Naive B cell (primary cell): ENCODE results near the gene SGCB. TPM values are rescaled to one million over a fixed set of nuclear protein-coding genes. Genes with fewer than 3 reads are reported as not detected.

Source experiments
- polyA plus RNA-seq, 6 donors: library from polyadenylated mRNA; unstranded; fragments of 300-500 nt; fragmentation: Illumina TruSeq; gene quantifications; one replicate each; pipeline ENCODE4 v1.2.3, GENCODE V29; 2021; ENCODE audit warnings: low read depth in 6 of 6

SGCB gene
- polyA plus RNA-seq, 6 donors from 2014 or later = 4.4 to 8.3 (median 4.8) TPM

Other genes with a start within 250 kb of the SGCB start
- 10 to 100 TPM in 4 of 6 donors, 1 to 10 TPM in 2; 9.2 to 14.4 (median 11.9) TPM for gene DCUN1D4, start 195.1 kb downstream of the SGCB start, polyA plus RNA-seq
- under 1 TPM in 1 of 6 donors, not detected in 5; 0.24 TPM for gene LRRC66, start 17.9 kb downstream of the SGCB start, polyA plus RNA-seq
- 1 to 10 TPM in 3 of 6 donors, under 1 TPM in 2, not detected in 1; 0.11 to 2.2 (median 1.6) TPM for gene SPATA18, start 13.0 kb upstream of the SGCB start, polyA plus RNA-seq